Transverse colon (tissue), 4 donors: ENCODE data around the gene AGAP1. TPM values are rescaled to one million over a fixed set of nuclear protein-coding genes. Genes with fewer than 3 reads are reported as not detected.

Source experiments
- DNase-seq: peaks from one replicate; pipeline ENCODE4 v3.0.0-alpha.2; 2019
- H3K27ac ChIP-seq, 4 donors: fragments of 200-600 bp; sonication (generic); 2 replicates each; pipeline ENCODE4 v1.5.1; 2016 to 2018; ENCODE audit warnings: inconsistent platforms in 4 of 4
- H3K27me3 ChIP-seq: fragments of 200-600 bp; sonication (generic); 2 replicates; pipeline ENCODE4 v1.5.1; 2017; ENCODE audit warnings: inconsistent platforms
- H3K36me3 ChIP-seq, 4 donors: fragments of 200-600 bp; sonication (generic); 2 replicates each; pipeline ENCODE4 v1.5.1; 2017 to 2019; ENCODE audit warnings: inconsistent platforms in 4 of 4
- H3K4me1 ChIP-seq, 4 donors: fragments of 200-600 bp; sonication (generic); 2 replicates each; pipeline ENCODE4 v1.5.1; 2017 to 2020; ENCODE audit warnings: inconsistent platforms in 4 of 4
- H3K4me3 ChIP-seq, 4 donors: fragments of 200-600 bp; sonication (generic); 1 replicate in 1 of 4; 2 replicates in 3 of 4; pipeline versions ENCODE4 v1.5.1 to v1.6.1; 2017 to 2019; ENCODE audit warnings: inconsistent platforms in 4 of 4
- H3K9me3 ChIP-seq, 2 donors: fragments of 200-600 bp; sonication (generic); 2 replicates each; pipeline ENCODE4 v1.5.1; 2017 to 2019; ENCODE audit warnings: inconsistent platforms in 2 of 2
- CTCF ChIP-seq, 5 experiments: fragments of 200-600 bp in 3 of 5; fragments of 450-650 bp in 2 of 5; sonication (generic) in 3 of 5; IDR thresholded peaks; 1 replicate in 2 of 5; 2 replicates in 3 of 5; pipeline ENCODE4 v1.5.1; 2016 to 2017; ENCODE audit warnings: antibody characterized with exemption in 5 of 5, inconsistent platforms in 3 of 5, mild to moderate bottlenecking in 2 of 5, moderate library complexity in 1 of 5
- EP300 ChIP-seq: sonication (generic); formaldehyde crosslinking; IDR thresholded peaks from one replicate; pipeline ENCODE4 v1.6.1; 2017; ENCODE audit warnings: antibody characterized with exemption, low read depth
- POLR2A ChIP-seq: fragments of 450-650 bp; IDR thresholded peaks from one replicate; pipeline ENCODE4 v1.6.1; 2016; ENCODE audit warnings: antibody characterized with exemption, mild to moderate bottlenecking, moderate library complexity
- POLR2AphosphoS5 ChIP-seq, 3 donors: sonication (generic); formaldehyde crosslinking; IDR thresholded peaks; one replicate each; pipeline ENCODE4 v1.6.1; 2016; ENCODE audit warnings: antibody characterized with exemption in 3 of 3
- WGBS, 2 donors: methylation state at CpG; one replicate each; pipeline ENCODE4 v1.1.5; 2018; ENCODE audit warnings: low coverage in 1 of 2; 5-methylcytosine and 5-hydroxymethylcytosine counted together
- in situ Hi-C, 4 donors: fragments of 200-750 bp; cut with MboI; loops; one replicate each; pipeline versions ENCODE4 v1.15.0 to v1.15.1; 2017; ENCODE audit warnings: low sequenced_read_pairs in 3 of 4, low pct_ligation_motif_present in 1 of 4, low pct_unique_long_range_greater_than_20kb in 1 of 4
- intact Hi-C: fragments of 100-400 bp; cut with DNase I; formaldehyde crosslinking; loops from one replicate; pipeline ENCODE4 v1.15.1; 2023; ENCODE audit warnings: low total_unique reads
- total RNA-seq, 4 donors: library from RNA; depleted of rRNA; stranded (reverse); fragments of >200 nt; gene quantifications; one replicate each; pipeline ENCODE4 v1.1.0, GENCODE V29; 2016

AGAP1 gene
- total RNA-seq, 4 donors from 2014 or later, result 56.1 to 96.9 (median 71.2) TPM

- in situ Hi-C loops (loop anchor here in 1 of 4 donors (25.0 kb wide), 1 partner anchor 587 kb away; no protein-coding TSS in a partner anchor), intact Hi-C loops (no loop called here)
- no peaks in the 10 kb centered on the region for H3K27me3 ChIP-seq
- peaks cover 8 to 22% (median 11%) of the 10 kb centered on the region in 4 donors for H3K4me1 ChIP-seq
- H3K4me3 ChIP-seq, result no peak overlapping the region
- no peak for DNase-seq
- H3K36me3 ChIP-seq, result no peaks in the 10 kb centered on the region
- TF ChIP-seq CTCF (IDR thresholded peaks at IDR 0.05) (no peak), POLR2A (no peak), POLR2AphosphoS5 (IDR thresholded peaks at IDR 0.05) (no peak), EP300 (no peak)
- WGBS, 2 donors, result 87 to 100% methylated on average over 2 to 15 of the region's 16 CpGs
- H3K27ac ChIP-seq, result peak overlapping the region; percentile 68 to 84 (median 74)
- no peaks in the 10 kb centered on the region for H3K9me3 ChIP-seq
These were observed 230.1 kb downstream of the AGAP1 start for GRCh38 chr2:235723811-235724465.

- Histone ChIP-seq H3K4me1 (peaks cover 8 to 22% (median 11%) of the 10 kb centered on the region in 4 donors), H3K27me3 (no peaks in the 10 kb centered on the region), H3K4me3 (no peak overlapping the region), H3K36me3 (no peaks in the 10 kb centered on the region), H3K27ac (peak overlapping the region; percentile 68 to 84 (median 74)), H3K9me3 (no peaks in the 10 kb centered on the region)
- peak; percentile 42 for DNase-seq
- in situ Hi-C loops, result loop anchor here in 1 of 4 donors (25.0 kb wide), 1 partner anchor 1188 kb away; no protein-coding TSS in a partner anchor
- TF ChIP-seq POLR2A (no peak), POLR2AphosphoS5 (IDR thresholded peaks at IDR 0.05) (peak; percentile 12 to 47 (median 42))
- 50 to 51% methylated on average over 3 to 8 of the region's 8 CpGs for WGBS, 2 donors
- intact Hi-C loops, result no loop called here
These were observed 231.2 kb downstream of the AGAP1 start for GRCh38 chr2:235725016-235725489.

GRCh38 chr2:235725841-235726240 lies 232.0 kb downstream of the AGAP1 start:
- Histone ChIP-seq H3K9me3 (no peaks in the 10 kb centered on the region), H3K27ac (peak overlapping the region; percentile 68 to 84 (median 74)), H3K36me3 (no peaks in the 10 kb centered on the region), H3K27me3 (no peaks in the 10 kb centered on the region), H3K4me3 (no peak overlapping the region), H3K4me1 (peaks cover 8 to 22% (median 11%) of the 10 kb centered on the region in 4 donors)
- intact Hi-C loops, result no loop called here
- in situ Hi-C loops, result loop anchor here in 1 of 4 donors (25.0 kb wide), 1 partner anchor 1189 kb away; no protein-coding TSS in a partner anchor
- TF ChIP-seq CTCF (IDR thresholded peaks at IDR 0.05) (no peak), POLR2AphosphoS5 (IDR thresholded peaks at IDR 0.05) (no peak), EP300 (no peak), POLR2A (no peak)
- DNase-seq, result no peak
- WGBS, 2 donors, result 71 to 92% methylated on average over 1 to 4 of the region's 4 CpGs

GRCh38 chr2:235726554-235726953 lies 232.7 kb downstream of the AGAP1 start:
- DNase-seq, result no peak
- in situ Hi-C loops (loop anchor here in 1 of 4 donors (25.0 kb wide), 1 partner anchor 1189 kb away; no protein-coding TSS in a partner anchor), intact Hi-C loops (no loop called here)
- Histone ChIP-seq H3K36me3 (no peaks in the 10 kb centered on the region), H3K27ac (peak overlapping the region in 2 of 4 donors; percentile 76 to 84), H3K9me3 (no peaks in the 10 kb centered on the region), H3K4me1 (peaks cover 8 to 22% (median 11%) of the 10 kb centered on the region in 4 donors), H3K4me3 (no peak overlapping the region), H3K27me3 (no peaks in the 10 kb centered on the region)
- TF ChIP-seq EP300 (no peak), POLR2A (no peak), CTCF (IDR thresholded peaks at IDR 0.05) (no peak), POLR2AphosphoS5 (IDR thresholded peaks at IDR 0.05) (no peak)
- WGBS, 2 donors, result 85% methylated on average over 5 of the region's 5 CpGs; no CpG with 5 or more reads in 1 of the 2 donors
